ENCODE measurements around the gene MRPL18. TPM values are rescaled to one million over a fixed set of nuclear protein-coding genes. Genes with fewer than 3 reads are reported as not detected.

The MRPL18 gene
- total RNA-seq, 1 donor from 2014 or later, result 119 TPM

DNA sequence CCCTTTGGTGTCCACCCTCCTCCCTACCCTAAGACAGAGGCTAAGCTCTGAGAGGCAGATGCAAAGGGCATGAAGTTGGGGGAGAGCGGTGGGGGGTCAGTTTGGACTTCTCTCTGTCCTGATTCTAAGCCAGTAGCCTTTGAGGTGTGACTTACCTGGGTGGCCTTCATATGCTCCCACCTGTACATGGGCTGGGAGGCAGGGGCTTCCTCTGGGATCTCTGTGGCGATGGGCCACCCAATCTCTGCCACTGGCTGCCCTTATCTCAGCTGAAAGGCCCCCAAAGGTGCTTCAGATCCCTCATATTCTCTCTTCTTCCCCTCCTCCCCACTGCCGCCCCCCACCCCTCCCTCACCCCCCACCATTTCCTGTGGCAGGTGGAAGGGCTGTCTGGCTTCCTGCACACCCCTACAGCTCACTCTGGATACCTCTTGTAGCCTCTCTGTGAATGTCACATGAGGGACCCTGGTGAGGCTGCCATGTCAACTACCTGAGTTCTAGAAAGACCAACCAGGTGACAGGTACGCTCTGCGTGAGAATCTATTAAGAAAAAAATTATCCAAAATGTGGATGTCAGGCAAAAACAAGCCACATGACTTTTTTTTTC, 43.8 kb downstream of the MRPL18 start:
- no peak for DNase-seq (ENCODE audit: low spot score in 2 of 2)

GRCh38 chr6:159836718-159837490, 46.6 kb downstream of the MRPL18 start:
- H3K4me1 ChIP-seq, result peaks cover 3 to 26% of the 10 kb centered on the region in 2 donors
- H3K36me3 ChIP-seq, result no peaks in the 10 kb centered on the region
- TF ChIP-seq, protein P1, sequence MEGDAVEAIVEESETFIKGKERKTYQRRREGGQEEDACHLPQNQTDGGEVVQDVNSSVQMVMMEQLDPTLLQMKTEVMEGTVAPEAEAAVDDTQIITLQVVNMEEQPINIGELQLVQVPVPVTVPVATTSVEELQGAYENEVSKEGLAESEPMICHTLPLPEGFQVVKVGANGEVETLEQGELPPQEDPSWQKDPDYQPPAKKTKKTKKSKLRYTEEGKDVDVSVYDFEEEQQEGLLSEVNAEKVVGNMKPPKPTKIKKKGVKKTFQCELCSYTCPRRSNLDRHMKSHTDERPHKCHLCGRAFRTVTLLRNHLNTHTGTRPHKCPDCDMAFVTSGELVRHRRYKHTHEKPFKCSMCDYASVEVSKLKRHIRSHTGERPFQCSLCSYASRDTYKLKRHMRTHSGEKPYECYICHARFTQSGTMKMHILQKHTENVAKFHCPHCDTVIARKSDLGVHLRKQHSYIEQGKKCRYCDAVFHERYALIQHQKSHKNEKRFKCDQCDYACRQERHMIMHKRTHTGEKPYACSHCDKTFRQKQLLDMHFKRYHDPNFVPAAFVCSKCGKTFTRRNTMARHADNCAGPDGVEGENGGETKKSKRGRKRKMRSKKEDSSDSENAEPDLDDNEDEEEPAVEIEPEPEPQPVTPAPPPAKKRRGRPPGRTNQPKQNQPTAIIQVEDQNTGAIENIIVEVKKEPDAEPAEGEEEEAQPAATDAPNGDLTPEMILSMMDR (IDR thresholded peaks at IDR 0.05), result no peak
- no peaks in the 10 kb centered on the region for H3K27me3 ChIP-seq
- peak overlapping the region; percentile 18 to 52 for H3K4me3 ChIP-seq
- intact Hi-C loops (cut with DNase I), result loop anchor here (1.0 kb wide), 1 partner anchor 48 kb away; the partner anchor contains the start of gene TCP1
- peak overlapping the region; percentile 74 to 80 for H3K27ac ChIP-seq
- no peaks in the 10 kb centered on the region for H3K9me3 ChIP-seq
- DNase-seq (ENCODE audit: low spot score in 2 of 2), result no peak

More for the DNA sequence above, 43.8 kb downstream of the MRPL18 start:
- Histone ChIP-seq H3K36me3 (no peaks in the 10 kb centered on the region), H3K4me1 (peaks cover 3 to 26% of the 10 kb centered on the region in 2 donors), H3K27me3 (no peaks in the 10 kb centered on the region), H3K4me3 (no peak overlapping the region), H3K27ac (no peak overlapping the region), H3K9me3 (no peaks in the 10 kb centered on the region)
- intact Hi-C loops (cut with DNase I), result no loop called here
- TF ChIP-seq, protein P1 (IDR thresholded peaks at IDR 0.05), result no peak

DNA sequence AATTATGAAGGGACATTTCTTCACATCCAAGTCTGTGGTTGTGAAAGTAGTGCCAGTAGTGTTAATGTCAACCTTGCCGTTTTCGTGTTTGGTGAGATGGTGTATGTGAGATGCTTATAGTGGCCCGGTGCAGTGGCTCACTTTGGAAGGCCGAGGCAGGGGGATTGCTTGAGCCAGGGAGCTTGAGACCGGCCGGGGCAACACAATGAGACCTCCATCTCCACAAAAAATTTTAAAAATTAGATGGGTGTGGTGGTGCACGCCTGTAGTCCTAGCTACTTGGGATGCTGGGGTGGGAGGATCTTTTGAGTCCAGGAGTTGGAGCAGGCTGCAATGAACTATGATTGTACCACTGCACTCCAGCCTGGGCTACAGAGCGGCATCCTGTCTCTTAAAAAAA, 47.2 kb downstream of the MRPL18 start:
- Histone ChIP-seq H3K27ac (peak overlapping the region in 1 of 2 donors; percentile 80), H3K4me3 (no peak overlapping the region), H3K9me3 (no peaks in the 10 kb centered on the region), H3K27me3 (no peaks in the 10 kb centered on the region), H3K36me3 (no peaks in the 10 kb centered on the region), H3K4me1 (peaks cover 3 to 26% of the 10 kb centered on the region in 2 donors)
- TF ChIP-seq, protein P1 (IDR thresholded peaks at IDR 0.05), result no peak
- intact Hi-C loops (cut with DNase I), result no loop called here
- DNase-seq (ENCODE audit: low spot score in 2 of 2), result no peak

DNA sequence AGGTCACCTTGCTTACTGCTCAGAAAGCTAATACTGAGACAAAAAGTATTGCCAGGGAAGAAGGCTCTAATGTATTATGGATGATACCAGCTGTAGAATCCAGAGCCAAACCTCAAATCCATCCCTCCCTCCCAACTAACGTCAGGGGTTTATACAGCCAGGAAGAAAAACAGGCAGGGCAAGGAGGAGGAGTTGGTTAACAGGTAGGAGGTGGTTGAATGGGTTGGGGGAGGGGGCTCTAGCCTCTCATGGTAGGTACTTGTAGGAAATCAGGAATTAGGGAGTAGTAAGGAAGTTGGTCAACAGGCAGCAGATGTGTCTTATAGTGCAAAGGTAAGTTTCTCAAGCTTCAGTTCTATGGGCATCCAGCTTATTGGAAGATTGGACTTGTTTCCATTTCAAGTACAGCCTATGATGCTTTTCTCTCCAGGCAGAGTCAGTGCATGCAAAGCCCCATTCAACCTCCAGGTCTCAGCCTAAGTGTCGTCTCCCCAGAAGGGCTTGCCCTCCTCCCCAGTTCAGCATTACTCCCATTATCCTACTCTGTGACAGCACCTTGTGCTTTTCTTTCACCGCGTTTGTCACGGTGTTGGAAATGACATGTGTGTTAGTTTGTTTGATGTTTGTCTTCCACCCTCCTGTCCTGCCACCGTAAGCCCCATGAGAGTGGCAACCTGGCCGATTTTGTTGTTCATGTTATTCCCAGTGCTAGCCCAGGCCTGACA, 47.9 kb downstream of the MRPL18 start:
- DNase-seq (ENCODE audit: low spot score in 2 of 2), result no peak
- intact Hi-C loops (cut with DNase I), result no loop called here
- H3K4me1 ChIP-seq, result peaks cover 3 to 25% of the 10 kb centered on the region in 2 donors
- TF ChIP-seq, protein P1 (IDR thresholded peaks at IDR 0.05), result no peak
- no peaks in the 10 kb centered on the region for H3K27me3 ChIP-seq
- no peaks in the 10 kb centered on the region for H3K36me3 ChIP-seq
- H3K27ac ChIP-seq, result no peak overlapping the region
- no peaks in the 10 kb centered on the region for H3K9me3 ChIP-seq
- no peak overlapping the region for H3K4me3 ChIP-seq

DNA sequence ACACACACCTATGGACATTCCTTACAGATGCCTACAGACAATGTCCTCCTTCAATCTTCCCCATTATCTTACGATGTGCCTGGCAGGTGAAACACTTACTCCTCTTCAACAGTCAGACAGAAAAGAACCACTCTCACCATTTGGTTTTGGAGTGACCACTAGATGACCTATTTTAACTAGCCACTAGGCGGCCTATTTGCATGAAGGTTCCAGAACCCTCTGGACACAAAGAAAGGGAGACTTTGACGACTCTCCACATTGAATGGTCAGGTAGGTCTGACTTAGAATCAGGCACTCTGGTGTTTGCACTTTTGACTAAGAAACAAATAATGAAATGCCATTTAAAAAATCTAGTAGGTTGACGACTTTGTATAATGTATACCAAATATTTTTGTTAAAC, 51.8 kb downstream of the MRPL18 start:
- no peak for DNase-seq (ENCODE audit: low spot score in 2 of 2)
- TF ChIP-seq, protein P1 (IDR thresholded peaks at IDR 0.05), result no peak
- intact Hi-C loops (cut with DNase I), result no loop called here
- H3K9me3 ChIP-seq, result no peaks in the 10 kb centered on the region
- H3K4me3 ChIP-seq, result no peak overlapping the region
- H3K27me3 ChIP-seq, result no peaks in the 10 kb centered on the region
- no peaks in the 10 kb centered on the region for H3K36me3 ChIP-seq
- H3K27ac ChIP-seq, result no peak overlapping the region
- no peaks in the 10 kb centered on the region for H3K4me1 ChIP-seq

All from ascending aorta (tissue), 2 donors.